Activated CD8-positive, alpha-beta T cell treated with anti-CD3 and anti-CD28 coated beads, Interleukin-2, amount 10 ng/mL, durations not matched to agents 7 days and 5 days (primary cell): ENCODE data around the gene CEP128. TPM values are rescaled to one million over a fixed set of nuclear protein-coding genes. Genes with fewer than 3 reads are reported as not detected.

ENCODE experiments used
- ATAC-seq: fragments of 150-1000 bp; cut with Tn5 transposase; one replicate; pipeline ENCODE4 v1.10.0; 2021; ENCODE audit warnings: moderate library complexity
- CTCF ChIA-PET: fragments of 350-600 bp; sonication (Branson Sonifier 250); formaldehyde crosslinking; loops from one replicate; lab custom pipeline; 2021; ENCODE audit warnings: antibody characterized with exemption; lab: Charles Lee
- POLR2A ChIA-PET: fragments of 350-600 bp; sonication (Branson Sonifier 250); formaldehyde crosslinking; loops from one replicate; lab custom pipeline; 2021; ENCODE audit warnings: antibody characterized with exemption; lab: Charles Lee
- DNase-seq: peaks from one replicate; pipeline ENCODE4 v3.0.0-alpha.2; 2020
- H3K27ac Mint-ChIP-seq: one replicate; pipeline ENCODE4 v1.8.0; 2021; ENCODE audit warnings: mild to moderate bottlenecking, mixed read lengths
- H3K27me3 Mint-ChIP-seq: one replicate; pipeline ENCODE4 v1.8.0; 2021; ENCODE audit warnings: low read depth, mixed read lengths
- H3K36me3 Mint-ChIP-seq: one replicate; pipeline ENCODE4 v1.8.0; 2021; ENCODE audit warnings: low read depth, mixed read lengths
- H3K4me1 Mint-ChIP-seq: one replicate; pipeline ENCODE4 v1.8.0; 2021; ENCODE audit warnings: low read depth, mixed read lengths
- H3K4me3 Mint-ChIP-seq: one replicate; pipeline ENCODE4 v1.8.0; 2021; ENCODE audit warnings: mild to moderate bottlenecking, mixed read lengths
- H3K9me3 Mint-ChIP-seq: one replicate; pipeline ENCODE4 v1.8.0; 2022; ENCODE audit warnings: mixed read lengths; ENCODE audit not compliant: insufficient read depth
- total RNA-seq, 2 experiments: library from RNA; stranded (reverse); gene quantifications; one replicate each; pipeline ENCODE4 v1.2.3, GENCODE V29; 2021

The CEP128 gene
- total RNA-seq, 2 experiments from 2014 or later, result 32.9 to 35.8 TPM

- CTCF ChIA-PET, result no interaction called here
- H3K27ac Mint-ChIP-seq, result no peak overlapping the region
- H3K9me3 Mint-ChIP-seq, result no peaks in the 10 kb centered on the region
- H3K36me3 Mint-ChIP-seq, result no peaks in the 10 kb centered on the region
- DNase-seq (no peak), ATAC-seq (no peak)
- POLR2A ChIA-PET, result no interaction called here
- H3K27me3 Mint-ChIP-seq, result no peaks in the 10 kb centered on the region
- no peaks in the 10 kb centered on the region for H3K4me1 Mint-ChIP-seq
- no peak overlapping the region for H3K4me3 Mint-ChIP-seq
Observed at GRCh38 chr14:80567905-80568536, 373.5 kb downstream of the CEP128 start.

GRCh38 chr14:80565001-80565400 is 376.5 kb downstream of the CEP128 start:
- H3K27me3 Mint-ChIP-seq, result no peaks in the 10 kb centered on the region
- ATAC-seq, result no peak
- POLR2A ChIA-PET, result no interaction called here
- no peak overlapping the region for H3K4me3 Mint-ChIP-seq
- no peaks in the 10 kb centered on the region for H3K9me3 Mint-ChIP-seq
- H3K27ac Mint-ChIP-seq, result no peak overlapping the region
- H3K36me3 Mint-ChIP-seq, result no peaks in the 10 kb centered on the region
- no peak for DNase-seq
- no peaks in the 10 kb centered on the region for H3K4me1 Mint-ChIP-seq
- CTCF ChIA-PET, result no interaction called here

- Mint-ChIP-seq H3K4me1 (no peaks in the 10 kb centered on the region), H3K27me3 (no peaks in the 10 kb centered on the region), H3K27ac (no peak overlapping the region), H3K4me3 (no peak overlapping the region), H3K36me3 (no peaks in the 10 kb centered on the region), H3K9me3 (no peaks in the 10 kb centered on the region)
- no peak for ATAC-seq
- CTCF ChIA-PET, result no interaction called here
- no peak for DNase-seq
- POLR2A ChIA-PET, result no interaction called here
Observed at GRCh38 chr14:80564051-80564450, 377.5 kb downstream of the CEP128 start.

- Mint-ChIP-seq H3K27me3 (no peaks in the 10 kb centered on the region), H3K27ac (no peak overlapping the region), H3K9me3 (no peaks in the 10 kb centered on the region), H3K36me3 (no peaks in the 10 kb centered on the region), H3K4me3 (no peak overlapping the region), H3K4me1 (no peaks in the 10 kb centered on the region)
- POLR2A ChIA-PET, result no interaction called here
- no peak for ATAC-seq
- no peak for DNase-seq
- CTCF ChIA-PET, result no interaction called here
Observed at GRCh38 chr14:80560800-80561657, 380.5 kb downstream of the CEP128 start.

GRCh38 chr14:80554139-80554538 is 387.4 kb downstream of the CEP128 start:
- H3K4me3 Mint-ChIP-seq, result no peak overlapping the region
- ATAC-seq (no peak), DNase-seq (no peak)
- no peaks in the 10 kb centered on the region for H3K27me3 Mint-ChIP-seq
- POLR2A ChIA-PET, result no interaction called here
- no peak overlapping the region for H3K27ac Mint-ChIP-seq
- no peaks in the 10 kb centered on the region for H3K36me3 Mint-ChIP-seq
- no peaks in the 10 kb centered on the region for H3K9me3 Mint-ChIP-seq
- H3K4me1 Mint-ChIP-seq, result no peaks in the 10 kb centered on the region
- CTCF ChIA-PET, result no interaction called here

GRCh38 chr14:80549141-80549540 is 392.4 kb downstream of the CEP128 start:
- H3K4me1 Mint-ChIP-seq, result peaks cover 4% of the 10 kb centered on the region
- ATAC-seq (no peak), DNase-seq (no peak)
- H3K36me3 Mint-ChIP-seq, result no peaks in the 10 kb centered on the region
- CTCF ChIA-PET, result no interaction called here
- H3K27me3 Mint-ChIP-seq, result no peaks in the 10 kb centered on the region
- H3K9me3 Mint-ChIP-seq, result no peaks in the 10 kb centered on the region
- no peak overlapping the region for H3K4me3 Mint-ChIP-seq
- no peak overlapping the region for H3K27ac Mint-ChIP-seq
- POLR2A ChIA-PET, result no interaction called here

GRCh38 chr14:80545935-80546854 is 395.3 kb downstream of the CEP128 start:
- ChIA-PET CTCF (no interaction called here), POLR2A (no interaction called here)
- H3K36me3 Mint-ChIP-seq, result no peaks in the 10 kb centered on the region
- H3K4me1 Mint-ChIP-seq, result peaks cover 4% of the 10 kb centered on the region
- no peak overlapping the region for H3K27ac Mint-ChIP-seq
- no peaks in the 10 kb centered on the region for H3K27me3 Mint-ChIP-seq
- no peak overlapping the region for H3K4me3 Mint-ChIP-seq
- DNase-seq, result no peak
- no peaks in the 10 kb centered on the region for H3K9me3 Mint-ChIP-seq
- no peak for ATAC-seq

GRCh38 chr14:80544366-80544765 is 397.2 kb downstream of the CEP128 start:
- DNase-seq (no peak), ATAC-seq (no peak)
- CTCF ChIA-PET, result no interaction called here
- POLR2A ChIA-PET, result no interaction called here
- no peaks in the 10 kb centered on the region for H3K36me3 Mint-ChIP-seq
- no peaks in the 10 kb centered on the region for H3K27me3 Mint-ChIP-seq
- H3K4me3 Mint-ChIP-seq, result no peak overlapping the region
- H3K27ac Mint-ChIP-seq, result no peak overlapping the region
- H3K9me3 Mint-ChIP-seq, result peaks cover 8% of the 10 kb centered on the region
- peaks cover 4% of the 10 kb centered on the region for H3K4me1 Mint-ChIP-seq

- Mint-ChIP-seq H3K36me3 (no peaks in the 10 kb centered on the region), H3K27me3 (no peaks in the 10 kb centered on the region), H3K4me3 (no peak overlapping the region), H3K9me3 (peaks cover 8% of the 10 kb centered on the region), H3K27ac (no peak overlapping the region), H3K4me1 (peaks cover 4% of the 10 kb centered on the region)
- CTCF ChIA-PET, result no interaction called here
- no peak for ATAC-seq
- POLR2A ChIA-PET, result no interaction called here
- DNase-seq, result no peak
Observed at GRCh38 chr14:80543211-80543610, 398.3 kb downstream of the CEP128 start.

GRCh38 chr14:80538633-80539375 is 402.7 kb downstream of the CEP128 start:
- ATAC-seq (no peak), DNase-seq (no peak)
- Mint-ChIP-seq H3K27ac (no peak overlapping the region), H3K36me3 (no peaks in the 10 kb centered on the region), H3K27me3 (no peaks in the 10 kb centered on the region), H3K4me3 (no peak overlapping the region), H3K9me3 (peaks cover 8% of the 10 kb centered on the region), H3K4me1 (no peaks in the 10 kb centered on the region)
- ChIA-PET POLR2A (no interaction called here), CTCF (no interaction called here)

- DNase-seq (no peak), ATAC-seq (no peak)
- Mint-ChIP-seq H3K27me3 (no peaks in the 10 kb centered on the region), H3K9me3 (peaks cover 8% of the 10 kb centered on the region), H3K36me3 (no peaks in the 10 kb centered on the region), H3K4me1 (no peaks in the 10 kb centered on the region), H3K27ac (no peak overlapping the region), H3K4me3 (no peak overlapping the region)
- POLR2A ChIA-PET, result no interaction called here
- CTCF ChIA-PET, result no interaction called here
Observed at GRCh38 chr14:80537626-80538025, 403.9 kb downstream of the CEP128 start.
